Measurements from ENCODE around the gene DNM1L. TPM values are rescaled to one million over a fixed set of nuclear protein-coding genes. Genes with fewer than 3 reads are reported as not detected.

Gene DNM1L
- total RNA-seq, 4 donors from 2014 or later = 32.3 to 122 (median 62.2) TPM

- Histone ChIP-seq H3K4me3 (no peak overlapping the region), H3K36me3 (no peaks in the 10 kb centered on the region), H3K27me3 (peaks cover 0 to 6% of the 10 kb centered on the region in 2 donors), H3K9me3 (no peaks in the 10 kb centered on the region), H3K4me1 (no peaks in the 10 kb centered on the region), H3K27ac (no peak overlapping the region)
- TF ChIP-seq CTCF (IDR thresholded peaks at IDR 0.05) (no peak), POLR2A (IDR thresholded peaks at IDR 0.05) (no peak)
- intact Hi-C loops (cut with DNase I; ENCODE audit: low total_unique reads) = no loop called here
- DNase-seq = no peak
These were observed 97.2 kb downstream of the DNM1L start for GRCh38 chr12:32776258-32776657.

GRCh38 chr12:32777159-32777558 lies 98.1 kb downstream of the DNM1L start:
- Histone ChIP-seq H3K4me1 (no peaks in the 10 kb centered on the region), H3K27me3 (peaks cover 0 to 6% of the 10 kb centered on the region in 2 donors), H3K27ac (no peak overlapping the region), H3K4me3 (no peak overlapping the region), H3K9me3 (no peaks in the 10 kb centered on the region), H3K36me3 (no peaks in the 10 kb centered on the region)
- no peak for DNase-seq
- no peak for TF ChIP-seq POLR2A (IDR thresholded peaks at IDR 0.05)
- no peak for TF ChIP-seq CTCF (IDR thresholded peaks at IDR 0.05)
- intact Hi-C loops (cut with DNase I; ENCODE audit: low total_unique reads) = no loop called here

GRCh38 chr12:32777691-32778175 lies 98.6 kb downstream of the DNM1L start:
- Histone ChIP-seq H3K9me3 (no peaks in the 10 kb centered on the region), H3K27ac (no peak overlapping the region), H3K27me3 (peaks cover 0 to 6% of the 10 kb centered on the region in 2 donors), H3K36me3 (no peaks in the 10 kb centered on the region), H3K4me3 (no peak overlapping the region), H3K4me1 (no peaks in the 10 kb centered on the region)
- intact Hi-C loops (cut with DNase I; ENCODE audit: low total_unique reads) = no loop called here
- no peak for DNase-seq
- TF ChIP-seq POLR2A (IDR thresholded peaks at IDR 0.05) (no peak), CTCF (IDR thresholded peaks at IDR 0.05) (no peak)

- H3K4me1 ChIP-seq = no peaks in the 10 kb centered on the region
- H3K4me3 ChIP-seq = no peak overlapping the region
- no peaks in the 10 kb centered on the region for H3K9me3 ChIP-seq
- no peak overlapping the region for H3K27ac ChIP-seq
- no peak for TF ChIP-seq POLR2A (IDR thresholded peaks at IDR 0.05)
- TF ChIP-seq CTCF (IDR thresholded peaks at IDR 0.05) = no peak
- no peak for DNase-seq
- H3K27me3 ChIP-seq = peaks cover 0 to 6% of the 10 kb centered on the region in 2 donors
- H3K36me3 ChIP-seq = no peaks in the 10 kb centered on the region
- intact Hi-C loops (cut with DNase I; ENCODE audit: low total_unique reads) = no loop called here
These were observed 101.0 kb downstream of the DNM1L start for GRCh38 chr12:32780071-32780470.

GRCh38 chr12:32783029-32783428 lies 103.9 kb downstream of the DNM1L start:
- TF ChIP-seq CTCF (IDR thresholded peaks at IDR 0.05) = no peak
- TF ChIP-seq POLR2A (IDR thresholded peaks at IDR 0.05) = no peak
- H3K9me3 ChIP-seq = no peaks in the 10 kb centered on the region
- peaks cover 0 to 6% of the 10 kb centered on the region in 2 donors for H3K27me3 ChIP-seq
- H3K36me3 ChIP-seq = no peaks in the 10 kb centered on the region
- H3K4me3 ChIP-seq = no peak overlapping the region
- no peaks in the 10 kb centered on the region for H3K4me1 ChIP-seq
- H3K27ac ChIP-seq = no peak overlapping the region
- intact Hi-C loops (cut with DNase I; ENCODE audit: low total_unique reads) = no loop called here
- no peak for DNase-seq
